Measurements from ENCODE around the gene LOXHD1.

DNA sequence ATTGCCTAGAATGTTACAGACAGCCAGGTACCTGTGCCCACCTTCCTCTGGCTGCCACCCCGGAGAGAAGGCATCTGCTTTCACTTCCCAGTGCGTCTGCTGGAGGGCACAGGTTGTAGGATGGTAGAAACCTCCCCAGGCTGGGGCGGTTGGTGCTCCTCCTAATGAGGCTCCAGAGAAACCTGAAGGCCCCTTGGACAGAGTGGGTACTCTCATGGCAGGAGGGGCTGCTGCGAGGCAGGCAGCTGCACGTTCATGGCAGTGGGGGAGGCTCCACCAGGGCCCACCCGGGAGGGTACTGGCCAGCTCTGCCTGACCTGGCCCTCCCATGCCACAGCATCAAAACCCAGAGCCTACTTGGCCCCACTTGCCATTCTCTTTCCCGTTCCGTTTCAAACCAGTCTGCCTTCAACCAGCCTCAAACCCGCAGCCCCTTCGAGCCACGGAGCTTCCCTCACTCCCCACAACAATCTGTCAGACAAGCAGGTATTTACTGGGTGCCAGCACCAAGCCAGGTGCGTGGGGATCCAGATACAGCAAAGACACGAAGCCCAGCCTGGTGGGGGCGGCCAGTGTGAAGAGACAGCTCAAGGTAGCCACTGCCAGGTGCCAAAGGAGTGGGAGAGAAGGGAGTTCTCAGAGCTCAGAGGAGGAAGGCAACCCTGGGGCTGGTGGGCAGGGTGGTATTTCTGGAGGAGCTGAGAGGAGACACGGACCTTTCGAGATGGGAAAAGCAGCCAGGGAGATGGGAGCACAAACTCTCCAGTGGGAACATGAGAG, 229.6 kb downstream of the LOXHD1 start:
- TF ChIP-seq POLR2AphosphoS5 (IDR thresholded peaks at IDR 0.05; ENCODE audit: low read depth, low read length) (no peak), CTCF (IDR thresholded peaks at IDR 0.05) (no peak)

Measured in Panc1 (cell line).